ENCODE results near the gene CD24.

Gene CD24

GRCh38 chr6:106988664-106989063 is 14.1 kb upstream of the CD24 start:
- Histone ChIP-seq H3K27ac (replicated peaks) (no peak overlapping the region), H3K27me3 (ENCODE audit: insufficient read depth, poor library complexity, severe bottlenecking) (no peaks in the 10 kb centered on the region), H3K4me3 (replicated peaks; ENCODE audit: insufficient read depth, low read length) (no peak overlapping the region)
- no peak for TF ChIP-seq SPI1 (IDR thresholded peaks at IDR 0.05; ENCODE audit: borderline replicate concordance, low read depth)
- no peak for TF ChIP-seq CTCF (IDR thresholded peaks at IDR 0.05; ENCODE audit: insufficient read depth, low read length)
- DNase-seq (ENCODE audit: low read depth in 1 of 2, low spot score in 1 of 2): no peak

GRCh38 chr6:106981926-106982325 is 7.4 kb upstream of the CD24 start:
- no peak for DNase-seq (ENCODE audit: low read depth in 1 of 2, low spot score in 1 of 2)
- H3K27ac ChIP-seq (replicated peaks): no peak overlapping the region
- H3K27me3 ChIP-seq (ENCODE audit: insufficient read depth, poor library complexity, severe bottlenecking): no peaks in the 10 kb centered on the region
- no peak overlapping the region for H3K4me3 ChIP-seq (replicated peaks; ENCODE audit: insufficient read depth, low read length)
- no peak for TF ChIP-seq CTCF (IDR thresholded peaks at IDR 0.05; ENCODE audit: insufficient read depth, low read length)
- TF ChIP-seq POLR2AphosphoS5 (IDR thresholded peaks at IDR 0.05; ENCODE audit: low read depth): no peak
- no peak for TF ChIP-seq SPI1 (IDR thresholded peaks at IDR 0.05; ENCODE audit: borderline replicate concordance, low read depth)
- TF ChIP-seq GABPA (IDR thresholded peaks at IDR 0.05; ENCODE audit: low read depth): no peak

GRCh38 chr6:106980926-106981325 is 6.4 kb upstream of the CD24 start:
- no peak overlapping the region for H3K4me3 ChIP-seq (replicated peaks; ENCODE audit: insufficient read depth, low read length)
- H3K27ac ChIP-seq (replicated peaks): no peak overlapping the region
- peaks cover 4% of the 10 kb centered on the region for H3K27me3 ChIP-seq (ENCODE audit: insufficient read depth, poor library complexity, severe bottlenecking)
- DNase-seq (ENCODE audit: low read depth in 1 of 2, low spot score in 1 of 2): no peak
- TF ChIP-seq SPI1 (IDR thresholded peaks at IDR 0.05; ENCODE audit: borderline replicate concordance, low read depth): no peak
- TF ChIP-seq CTCF (IDR thresholded peaks at IDR 0.05; ENCODE audit: insufficient read depth, low read length): no peak
- no peak for TF ChIP-seq GABPA (IDR thresholded peaks at IDR 0.05; ENCODE audit: low read depth)
- no peak for TF ChIP-seq REST (IDR thresholded peaks at IDR 0.05; ENCODE audit: insufficient replicate concordance, low read depth)
- TF ChIP-seq POLR2AphosphoS5 (IDR thresholded peaks at IDR 0.05; ENCODE audit: low read depth): no peak

- peaks cover 5% of the 10 kb centered on the region for H3K27me3 ChIP-seq (ENCODE audit: insufficient read depth, poor library complexity, severe bottlenecking)
- H3K27ac ChIP-seq (replicated peaks): no peak overlapping the region
- H3K4me3 ChIP-seq (replicated peaks; ENCODE audit: insufficient read depth, low read length): no peak overlapping the region
- DNase-seq (ENCODE audit: low read depth in 1 of 2, low spot score in 1 of 2): peak; percentile 54 to 82
- TF ChIP-seq CTCF (IDR thresholded peaks at IDR 0.05; ENCODE audit: insufficient read depth, low read length) (peak; percentile 87), REST (IDR thresholded peaks at IDR 0.05; ENCODE audit: insufficient replicate concordance, low read depth) (no peak), GABPA (IDR thresholded peaks at IDR 0.05; ENCODE audit: low read depth) (no peak)
Observed at GRCh38 chr6:106979435-106979884, 4.9 kb upstream of the CD24 start.
